ENCODE data around the gene BAIAP2L1. TPM values are rescaled to one million over a fixed set of nuclear protein-coding genes. Genes with fewer than 3 reads are reported as not detected.
A peak's percentile ranks its signal among the peaks of the same experiment; 100 is the strongest.

The BAIAP2L1 gene
- total RNA-seq, 6 experiments from 2014 or later, result 9.1 to 29.5 (median 25.2) TPM

- no peak overlapping the region for H3K4me3 ChIP-seq
- no peaks in the 10 kb centered on the region for H3K9me3 ChIP-seq
- no peak for DNase-seq
- TF ChIP-seq POLR2A (IDR thresholded peaks at IDR 0.05) (no peak), CTCF (IDR thresholded peaks at IDR 0.05) (no peak)
- WGBS (ENCODE audit: insufficient coverage, low coverage, low lambda C conversion rate, missing lambda C conversion rate), result 83% methylated on average over 9 of the region's 9 CpGs
- H3K36me3 ChIP-seq, result no peaks in the 10 kb centered on the region
- H3K27me3 ChIP-seq, result no peaks in the 10 kb centered on the region
- intact Hi-C loops (cut with DNase I), result no loop called here
- H3K4me1 ChIP-seq, result no peaks in the 10 kb centered on the region
- no peak overlapping the region for H3K27ac ChIP-seq
- ATAC-seq, result no peak
Measured at GRCh38 chr7:98329791-98330373, 71.0 kb downstream of the BAIAP2L1 start.

- intact Hi-C loops (cut with DNase I), result no loop called here
- H3K9me3 ChIP-seq, result no peaks in the 10 kb centered on the region
- no peak for DNase-seq
- ATAC-seq, result no peak
- H3K4me3 ChIP-seq, result no peak overlapping the region
- WGBS (ENCODE audit: insufficient coverage, low coverage, low lambda C conversion rate, missing lambda C conversion rate), result 72% methylated on average over 12 of the region's 14 CpGs
- TF ChIP-seq POLR2A (IDR thresholded peaks at IDR 0.05) (no peak), CTCF (IDR thresholded peaks at IDR 0.05) (no peak)
- no peak overlapping the region for H3K27ac ChIP-seq
- no peaks in the 10 kb centered on the region for H3K4me1 ChIP-seq
- H3K36me3 ChIP-seq, result no peaks in the 10 kb centered on the region
- H3K27me3 ChIP-seq, result no peaks in the 10 kb centered on the region
Measured at GRCh38 chr7:98329100-98329790, 71.6 kb downstream of the BAIAP2L1 start.

- H3K27ac ChIP-seq, result no peak overlapping the region
- ATAC-seq, result no peak
- H3K36me3 ChIP-seq, result no peaks in the 10 kb centered on the region
- H3K4me3 ChIP-seq, result no peak overlapping the region
- DNase-seq, result no peak
- TF ChIP-seq POLR2A (IDR thresholded peaks at IDR 0.05) (no peak), CTCF (IDR thresholded peaks at IDR 0.05) (no peak)
- 93% methylated on average over 6 of the region's 6 CpGs for WGBS (ENCODE audit: insufficient coverage, low coverage, low lambda C conversion rate, missing lambda C conversion rate)
- no peaks in the 10 kb centered on the region for H3K9me3 ChIP-seq
- intact Hi-C loops (cut with DNase I), result no loop called here
- H3K4me1 ChIP-seq, result no peaks in the 10 kb centered on the region
- no peaks in the 10 kb centered on the region for H3K27me3 ChIP-seq
Measured at GRCh38 chr7:98324782-98325181, 76.1 kb downstream of the BAIAP2L1 start.

- no peak overlapping the region for H3K27ac ChIP-seq
- H3K4me1 ChIP-seq, result no peaks in the 10 kb centered on the region
- H3K27me3 ChIP-seq, result no peaks in the 10 kb centered on the region
- H3K36me3 ChIP-seq, result no peaks in the 10 kb centered on the region
- TF ChIP-seq POLR2A (IDR thresholded peaks at IDR 0.05) (no peak), CTCF (IDR thresholded peaks at IDR 0.05) (no peak)
- no peaks in the 10 kb centered on the region for H3K9me3 ChIP-seq
- ATAC-seq, result peak in 1 of 4 donors; percentile 16
- no peak overlapping the region for H3K4me3 ChIP-seq
- intact Hi-C loops (cut with DNase I), result no loop called here
- WGBS (ENCODE audit: insufficient coverage, low coverage, low lambda C conversion rate, missing lambda C conversion rate), result 67% methylated on average over 27 of the region's 28 CpGs
- no peak for DNase-seq
Measured at GRCh38 chr7:98323597-98324322, 77.1 kb downstream of the BAIAP2L1 start.

Measured in right lobe of liver (tissue), 6 donors.